Measurements from ENCODE around the gene TRIM26.

- TF ChIP-seq CTCF (IDR thresholded peaks at IDR 0.05), result no peak
- no peak for TF ChIP-seq POLR2A (IDR thresholded peaks at IDR 0.05)
These were observed 56.4 kb downstream of the TRIM26 start for GRCh38 chr6:30156774-30157173.
